DOHH2 (cell line): ENCODE measurements around the gene UMODL1.

Experiments
- H3F3A ChIP-seq: fragments of 200-600 bp; sonication (generic), shearing (Covaris generic); 2 replicates; pipeline ENCODE4 v1.6.0; 2016; ENCODE audit warnings: antibody characterized with exemption, mild to moderate bottlenecking; ENCODE audit not compliant: control insufficient read depth, insufficient read depth
- H3K27ac ChIP-seq: fragments of 200-600 bp; sonication (generic); 2 replicates; pipeline ENCODE4 v1.5.1; 2014; ENCODE audit warnings: low read depth, mild to moderate bottlenecking, low read length, moderate library complexity
- H3K27me3 ChIP-seq: fragments of 200-600 bp; sonication (generic); 2 replicates; pipeline ENCODE4 v1.6.1; 2014; ENCODE audit warnings: mild to moderate bottlenecking, low read length, mixed read lengths; ENCODE audit not compliant: control insufficient read depth
- H3K36me3 ChIP-seq: fragments of 200-600 bp; sonication (generic); 2 replicates; pipeline ENCODE4 v1.6.1; 2014; ENCODE audit warnings: mild to moderate bottlenecking, low read length, moderate library complexity, mixed read lengths; ENCODE audit not compliant: control insufficient read depth
- H3K4me1 ChIP-seq: fragments of 200-600 bp; sonication (generic); 2 replicates; pipeline ENCODE4 v1.6.1; 2014; ENCODE audit warnings: mild to moderate bottlenecking, low read length, mixed read lengths; ENCODE audit not compliant: control insufficient read depth
- H3K4me2 ChIP-seq: fragments of 200-600 bp; sonication (generic); 2 replicates; pipeline ENCODE4 v1.6.0; 2014; ENCODE audit warnings: mild to moderate bottlenecking, low read length, moderate library complexity
- H3K4me3 ChIP-seq: fragments of 200-600 bp; sonication (generic); 2 replicates; pipeline ENCODE4 v1.5.1; 2014; ENCODE audit warnings: mild to moderate bottlenecking, low read length, mixed read lengths
- H3K79me2 ChIP-seq: fragments of 200-600 bp; sonication (generic); 2 replicates; pipeline ENCODE4 v1.6.1; 2014; ENCODE audit warnings: mild to moderate bottlenecking, low read length, mixed read lengths; ENCODE audit not compliant: control insufficient read depth
- H3K9me2 ChIP-seq: fragments of 200-600 bp; sonication (generic); replicated peaks from 2 replicates; pipeline ENCODE4 v1.6.1; 2014; ENCODE audit warnings: mild to moderate bottlenecking, low read length, mixed read lengths; ENCODE audit not compliant: control insufficient read depth
- H3K9me3 ChIP-seq: fragments of 200-600 bp; sonication (generic); 2 replicates; pipeline ENCODE4 v1.6.1; 2014; ENCODE audit warnings: antibody characterized with exemption, low read length, mixed read lengths; ENCODE audit not compliant: control insufficient read depth, insufficient read depth
- H4K20me1 ChIP-seq: fragments of 200-600 bp; sonication (generic); 2 replicates; pipeline ENCODE4 v1.6.0; 2014; ENCODE audit warnings: low read depth, mild to moderate bottlenecking, antibody characterized with exemption, low read length, moderate library complexity; ENCODE audit not compliant: control insufficient read depth, insufficient read depth
- EZH2phosphoT487 ChIP-seq: fragments of 200-600 bp; sonication (generic); IDR thresholded peaks from 2 replicates; pipeline ENCODE4 v1.6.1; 2017; ENCODE audit warnings: borderline replicate concordance, mild to moderate bottlenecking, antibody characterized with exemption, low read length, moderate library complexity, mixed read lengths
- TF ChIP-seq, protein P1 (sequence below): fragments of 200-600 bp; sonication (generic); IDR thresholded peaks from one replicate; pipeline ENCODE4 v1.5.1; 2014; ENCODE audit warnings: antibody characterized with exemption, mild to moderate bottlenecking, low read depth, low read length; ENCODE audit not compliant: poor library complexity, severe bottlenecking

The UMODL1 gene

DNA sequence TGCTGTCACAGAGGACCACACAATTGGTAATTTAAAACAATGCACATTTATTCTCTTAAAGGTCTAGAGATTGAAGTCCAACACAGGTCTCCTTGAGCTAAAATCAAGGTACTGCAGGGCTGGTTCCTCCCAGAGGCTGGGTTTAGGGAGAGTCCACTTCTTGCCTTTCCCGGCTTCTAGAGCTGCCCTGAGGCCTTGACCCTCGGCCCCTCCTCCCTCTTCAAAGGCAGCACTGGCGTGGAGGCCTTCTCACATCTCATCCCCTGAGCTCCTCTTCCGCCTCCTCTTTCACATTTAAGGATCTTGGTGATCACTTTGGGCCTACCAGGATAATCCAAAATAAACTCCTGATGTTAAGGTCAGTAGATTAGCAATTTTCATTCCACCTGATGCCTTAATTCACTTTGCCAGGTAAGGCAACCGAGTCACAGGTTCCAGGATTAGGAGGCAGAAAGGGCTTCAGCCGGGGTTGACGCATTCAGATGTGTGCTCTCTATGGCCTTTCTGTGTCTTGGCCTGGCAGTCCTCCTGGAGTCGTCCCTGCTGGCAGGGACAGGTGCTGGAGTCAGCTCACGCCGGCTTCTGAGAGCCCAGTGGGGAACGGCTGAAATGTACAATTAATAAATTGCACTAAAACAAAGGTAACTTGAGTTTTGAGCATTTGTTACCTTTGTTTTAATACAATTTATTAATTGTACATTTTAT lies 86.6 kb downstream of the UMODL1 start:
- Histone ChIP-seq H3K4me2 (no peak overlapping the region), H3F3A (no peaks in the 10 kb centered on the region)

GRCh38 chr21:42158846-42159245 lies 87.7 kb downstream of the UMODL1 start:
- Histone ChIP-seq H3K4me2 (no peak overlapping the region), H4K20me1 (no peaks in the 10 kb centered on the region), H3K9me3 (no peaks in the 10 kb centered on the region), H3K36me3 (no peaks in the 10 kb centered on the region), H3F3A (no peaks in the 10 kb centered on the region), H3K27me3 (peaks cover 17% of the 10 kb centered on the region), H3K9me2 (no peaks in the 10 kb centered on the region), H3K27ac (no peak overlapping the region), H3K4me3 (no peak overlapping the region), H3K79me2 (no peaks in the 10 kb centered on the region), H3K4me1 (peaks cover 8% of the 10 kb centered on the region)
- TF ChIP-seq EZH2phosphoT487, result no peak
- TF ChIP-seq, protein P1, sequence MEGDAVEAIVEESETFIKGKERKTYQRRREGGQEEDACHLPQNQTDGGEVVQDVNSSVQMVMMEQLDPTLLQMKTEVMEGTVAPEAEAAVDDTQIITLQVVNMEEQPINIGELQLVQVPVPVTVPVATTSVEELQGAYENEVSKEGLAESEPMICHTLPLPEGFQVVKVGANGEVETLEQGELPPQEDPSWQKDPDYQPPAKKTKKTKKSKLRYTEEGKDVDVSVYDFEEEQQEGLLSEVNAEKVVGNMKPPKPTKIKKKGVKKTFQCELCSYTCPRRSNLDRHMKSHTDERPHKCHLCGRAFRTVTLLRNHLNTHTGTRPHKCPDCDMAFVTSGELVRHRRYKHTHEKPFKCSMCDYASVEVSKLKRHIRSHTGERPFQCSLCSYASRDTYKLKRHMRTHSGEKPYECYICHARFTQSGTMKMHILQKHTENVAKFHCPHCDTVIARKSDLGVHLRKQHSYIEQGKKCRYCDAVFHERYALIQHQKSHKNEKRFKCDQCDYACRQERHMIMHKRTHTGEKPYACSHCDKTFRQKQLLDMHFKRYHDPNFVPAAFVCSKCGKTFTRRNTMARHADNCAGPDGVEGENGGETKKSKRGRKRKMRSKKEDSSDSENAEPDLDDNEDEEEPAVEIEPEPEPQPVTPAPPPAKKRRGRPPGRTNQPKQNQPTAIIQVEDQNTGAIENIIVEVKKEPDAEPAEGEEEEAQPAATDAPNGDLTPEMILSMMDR, result no peak

More for the DNA sequence above, 86.6 kb downstream of the UMODL1 start:
- Histone ChIP-seq H3K4me3 (no peak overlapping the region), H3K27me3 (peaks cover 17% of the 10 kb centered on the region), H3K27ac (no peak overlapping the region), H3K79me2 (no peaks in the 10 kb centered on the region), H3K9me3 (no peaks in the 10 kb centered on the region), H3K4me1 (peaks cover 8% of the 10 kb centered on the region), H3K36me3 (no peaks in the 10 kb centered on the region), H3K9me2 (no peaks in the 10 kb centered on the region), H4K20me1 (no peaks in the 10 kb centered on the region)
- TF ChIP-seq EZH2phosphoT487, result no peak
- TF ChIP-seq, protein P1, result no peak

GRCh38 chr21:42159560-42160110 lies 88.5 kb downstream of the UMODL1 start:
- Histone ChIP-seq H3K27ac (no peak overlapping the region), H3K27me3 (peaks cover 15% of the 10 kb centered on the region), H3K4me3 (no peak overlapping the region), H3K9me2 (no peaks in the 10 kb centered on the region), H3K9me3 (no peaks in the 10 kb centered on the region), H3K4me1 (peaks cover 8% of the 10 kb centered on the region), H3K4me2 (no peak overlapping the region), H4K20me1 (no peaks in the 10 kb centered on the region), H3F3A (no peaks in the 10 kb centered on the region), H3K36me3 (no peaks in the 10 kb centered on the region), H3K79me2 (no peaks in the 10 kb centered on the region)
- no peak for TF ChIP-seq EZH2phosphoT487
- TF ChIP-seq, protein P1, result no peak
